H1 (cell line): ENCODE data around the gene LDB1. TPM values are rescaled to one million over a fixed set of nuclear protein-coding genes. Genes with fewer than 3 reads are reported as not detected.

Source experiments
- CTCF ChIA-PET: fragments of 300-600 bp; sonication (Branson Sonifier 250); formaldehyde crosslinking; loops from one replicate; lab custom pipeline; 2021; ENCODE audit not compliant: partially characterized antibody; lab: Charles Lee
- POLR2A ChIA-PET: fragments of 300-600 bp; sonication (Branson Sonifier 250); formaldehyde crosslinking; loops from one replicate; lab custom pipeline; 2021; ENCODE audit warnings: inconsistent platforms; ENCODE audit not compliant: partially characterized antibody; lab: Charles Lee
- DNase-seq, 2 experiments: peaks; one replicate each; pipeline versions ENCODE4 v3.0.0 to v3.0.0-alpha.2; 2010 to 2022; ENCODE audit warnings: low spot score in 2 of 2, low read depth in 1 of 2, mixed read lengths in 1 of 2
- FAIRE-seq: peaks from 2 replicates; lab custom pipeline; 2011; peaks lifted over from hg19 to GRCh38; lab: Jason Lieb, UNC
- H2AFZ ChIP-seq: 2 replicates; pipeline ENCODE4 v1.8.1; 2012; ENCODE audit warnings: low read length, inconsistent platforms
- H2AK5ac ChIP-seq: 2 replicates; pipeline ENCODE4 v1.6.1; 2013; ENCODE audit warnings: low read depth, low read length
- H2BK120ac ChIP-seq: replicated peaks from 2 replicates; pipeline ENCODE3; 2013; ENCODE audit warnings: low read depth, low read length, inconsistent platforms
- H2BK12ac ChIP-seq: 2 replicates; pipeline ENCODE4 v1.6.1; 2013; ENCODE audit warnings: low read depth, low read length
- H2BK15ac ChIP-seq: 2 replicates; pipeline ENCODE4 v1.6.1; 2013; ENCODE audit warnings: low read length
- H2BK20ac ChIP-seq: 2 replicates; pipeline ENCODE4 v1.6.1; 2013; ENCODE audit warnings: low read length
- H2BK5ac ChIP-seq: 2 replicates; pipeline ENCODE4 v1.6.1; 2013; ENCODE audit warnings: low read depth, low read length
- H3K14ac ChIP-seq: 2 replicates; pipeline ENCODE4 v1.6.1; 2013; ENCODE audit warnings: inconsistent platforms; ENCODE audit not compliant: insufficient read length
- H3K18ac ChIP-seq: 2 replicates; pipeline ENCODE4 v1.6.1; 2013; ENCODE audit warnings: low read length; ENCODE audit errors: extremely low read depth
- H3K23ac ChIP-seq: 2 replicates; pipeline ENCODE4 v1.6.1; 2013; ENCODE audit warnings: inconsistent platforms; ENCODE audit not compliant: insufficient read length
- H3K23me2 ChIP-seq: 2 replicates; pipeline ENCODE4 v1.6.1; 2013; ENCODE audit warnings: low read depth, low read length
- H3K27ac ChIP-seq: 2 replicates; pipeline ENCODE4 v1.6.1; 2011; ENCODE audit warnings: low read depth, low read length, inconsistent platforms
- H3K27me3 ChIP-seq, 4 experiments: replicated peaks in 1 of 4; 1 replicate in 1 of 4; 2 replicates in 3 of 4; pipeline versions ENCODE4 v1.6.1 to v1.8.1; 2011 to 2013; ENCODE audit warnings: low read length in 3 of 4, mild to moderate bottlenecking in 3 of 4, inconsistent platforms in 2 of 4, mixed read lengths in 2 of 4, moderate library complexity in 1 of 4; ENCODE audit not compliant: control insufficient read depth in 3 of 4, insufficient read depth in 3 of 4; ENCODE audit errors: extremely low read depth in 1 of 4
- H3K36me3 ChIP-seq, 4 experiments: 2 replicates each; pipeline versions ENCODE4 v1.6.1 to v1.8.1; 2011 to 2013; ENCODE audit warnings: mild to moderate bottlenecking in 4 of 4, low read length in 3 of 4, moderate library complexity in 2 of 4, control low read depth in 1 of 4, inconsistent platforms in 1 of 4; ENCODE audit not compliant: insufficient read depth in 4 of 4, control insufficient read depth in 2 of 4
- H3K4ac ChIP-seq: replicated peaks from 2 replicates; pipeline ENCODE3; 2013; ENCODE audit warnings: low read length, low read depth, mixed read lengths, inconsistent platforms; ENCODE audit not compliant: insufficient read length
- H3K4me1 ChIP-seq, 4 experiments: replicated peaks in 1 of 4; 1 replicate in 1 of 4; 2 replicates in 3 of 4; pipeline versions ENCODE4 v1.6.1 to v1.8.1; 2011 to 2013; ENCODE audit warnings: low read length in 3 of 4, inconsistent platforms in 2 of 4, mixed read lengths in 1 of 4; ENCODE audit not compliant: insufficient read depth in 4 of 4, control insufficient read depth in 3 of 4
- H3K4me2 ChIP-seq, 2 experiments: 2 replicates each; pipeline versions ENCODE4 v1.6.1 to v1.8.1; 2011 to 2013; ENCODE audit warnings: low read depth in 2 of 2, low read length in 2 of 2, control low read depth in 1 of 2, inconsistent platforms in 1 of 2, mild to moderate bottlenecking in 1 of 2; ENCODE audit not compliant: insufficient read depth in 1 of 2
- H3K4me3 ChIP-seq, 4 experiments: fragments of 200-600, 300-600 bp in 1 of 4; sonication (generic), shearing (Covaris generic), sonication (Bioruptor Twin) in 1 of 4; 2 replicates each; pipeline versions ENCODE4 v1.5.1 to v1.8.1; 2011 to 2016; ENCODE audit warnings: low read length in 4 of 4, low read depth in 3 of 4, control low read depth in 2 of 4, inconsistent platforms in 2 of 4, mild to moderate bottlenecking in 2 of 4, mixed read lengths in 1 of 4, moderate library complexity in 1 of 4; ENCODE audit not compliant: insufficient read depth in 2 of 4; ENCODE audit errors: extremely low read depth in 1 of 4
- H3K56ac ChIP-seq: replicated peaks from 2 replicates; pipeline ENCODE3; 2013; ENCODE audit warnings: low read depth, mild to moderate bottlenecking, mixed read lengths, low read length, inconsistent platforms; ENCODE audit not compliant: insufficient read length
- H3K79me1 ChIP-seq: 2 replicates; pipeline ENCODE4 v1.6.1; 2013; ENCODE audit warnings: low read depth, low read length, control low read depth
- H3K79me2 ChIP-seq, 2 experiments: 2 replicates each; pipeline versions ENCODE4 v1.6.1 to v1.8.1; 2012 to 2013; ENCODE audit warnings: low read length in 2 of 2, mild to moderate bottlenecking in 2 of 2, inconsistent platforms in 1 of 2; ENCODE audit not compliant: insufficient read depth in 2 of 2, control insufficient read depth in 1 of 2
- H3K9ac ChIP-seq, 4 experiments: replicated peaks in 1 of 4; 1 replicate in 1 of 4; 2 replicates in 3 of 4; pipeline versions ENCODE4 v1.6.1 to v1.8.1; 2011 to 2013; ENCODE audit warnings: low read depth in 3 of 4, low read length in 3 of 4, control low read depth in 2 of 4, mild to moderate bottlenecking in 2 of 4, moderate library complexity in 2 of 4, inconsistent platforms in 1 of 4; ENCODE audit errors: extremely low read depth in 1 of 4
- H3K9me3 ChIP-seq, 2 experiments: 2 replicates each; pipeline versions ENCODE4 v1.6.1 to v1.8.1; 2012 to 2013; ENCODE audit warnings: mild to moderate bottlenecking in 2 of 2, moderate library complexity in 2 of 2, control low read depth in 1 of 2, inconsistent platforms in 1 of 2, low read depth in 1 of 2, low read length in 1 of 2, mixed read lengths in 1 of 2; ENCODE audit not compliant: insufficient read depth in 2 of 2
- H4K20me1 ChIP-seq, 2 experiments: replicated peaks in 1 of 2; 2 replicates each; pipeline versions ENCODE3 to v1.8.1; 2011 to 2013; ENCODE audit warnings: inconsistent platforms in 2 of 2, low read length in 2 of 2, mild to moderate bottlenecking in 1 of 2; ENCODE audit not compliant: insufficient read depth in 2 of 2, control insufficient read depth in 1 of 2
- H4K5ac ChIP-seq: 2 replicates; pipeline ENCODE4 v1.6.1; 2013; ENCODE audit warnings: low read length, low read depth, mixed read lengths, inconsistent platforms; ENCODE audit not compliant: insufficient read length
- H4K8ac ChIP-seq: 2 replicates; pipeline ENCODE4 v1.8.0; 2013; ENCODE audit warnings: mild to moderate bottlenecking, moderate library complexity, low read length, inconsistent platforms; ENCODE audit not compliant: insufficient read depth; ENCODE audit errors: extremely low read depth
- H4K91ac ChIP-seq: replicated peaks from 2 replicates; pipeline ENCODE3; 2013; ENCODE audit warnings: low read length, mixed read lengths, inconsistent platforms; ENCODE audit not compliant: insufficient read length
- ASH2L ChIP-seq: fragments of 200-600, 300-600 bp; sonication (generic); IDR thresholded peaks from one replicate; pipeline ENCODE4 v1.7.1; 2017; ENCODE audit warnings: low read length
- GTF2F1 ChIP-seq: IDR thresholded peaks from 2 replicates; pipeline ENCODE4 v1.6.1; 2012; ENCODE audit warnings: low read depth, low read length, improper control_type of control experiment, borderline replicate concordance
- KDM4A ChIP-seq: IDR thresholded peaks from one replicate; pipeline ENCODE4 v1.7.1; 2012; ENCODE audit warnings: low read depth, mild to moderate bottlenecking, moderate library complexity, low read length, inconsistent platforms; ENCODE audit not compliant: severe bottlenecking
- MAX ChIP-seq: IDR thresholded peaks from 2 replicates; pipeline ENCODE4 v1.6.1; 2012; ENCODE audit warnings: inconsistent platforms
- POLR2A ChIP-seq, 2 experiments: IDR thresholded peaks; 1 replicate in 1 of 2; 2 replicates in 1 of 2; pipeline ENCODE4 v1.6.1; 2011; ENCODE audit warnings: low read depth in 2 of 2, low read length in 2 of 2, mild to moderate bottlenecking in 2 of 2; ENCODE audit errors: control extremely low read depth in 1 of 2
- RFX5 ChIP-seq: IDR thresholded peaks from 2 replicates; pipeline ENCODE4 v1.6.1; 2011; ENCODE audit warnings: low read depth, low read length, improper control_type of control experiment, borderline replicate concordance
- SAP30 ChIP-seq: fragments of 300-600 bp; sonication (generic); IDR thresholded peaks from 2 replicates; pipeline ENCODE4 v1.7.1; 2012; ENCODE audit warnings: low read length, moderate library complexity, mild to moderate bottlenecking, inconsistent platforms; ENCODE audit not compliant: insufficient read depth, insufficient replicate concordance
- SP1 ChIP-seq: IDR thresholded peaks from 2 replicates; pipeline ENCODE4 v1.6.1; 2011; ENCODE audit warnings: low read depth, low read length
- SRF ChIP-seq: IDR thresholded peaks from 2 replicates; pipeline ENCODE4 v1.6.1; 2011; ENCODE audit warnings: mild to moderate bottlenecking, low read depth, low read length, moderate library complexity
- TAF1 ChIP-seq: IDR thresholded peaks from 2 replicates; pipeline ENCODE4 v1.6.1; 2011; ENCODE audit warnings: mild to moderate bottlenecking, low read depth, low read length
- TBP ChIP-seq: IDR thresholded peaks from 2 replicates; pipeline ENCODE4 v1.6.1; 2011; ENCODE audit warnings: low read depth, low read length, improper control_type of control experiment
- TEAD4 ChIP-seq: IDR thresholded peaks from 2 replicates; pipeline ENCODE4 v1.6.1; 2012; ENCODE audit warnings: low read depth, low read length, inconsistent platforms, mixed read lengths
- WGBS, 2 experiments: shearing (Covaris generic) in 1 of 2; methylation state at CpG; one replicate each; pipeline versions ENCODE4 v1.1.6 to v1.1.7; 2013 to 2015; ENCODE audit warnings: low lambda C conversion rate in 2 of 2, mixed read lengths in 2 of 2, inconsistent platforms in 1 of 2, low coverage in 1 of 2, missing lambda C conversion rate in 1 of 2; ENCODE audit not compliant: insufficient replicate concordance in 2 of 2, insufficient coverage in 1 of 2, insufficient read length in 1 of 2; ENCODE audit errors: extremely low coverage in 1 of 2, missing lambda C conversion rate in 1 of 2; 5-methylcytosine and 5-hydroxymethylcytosine counted together
- polyA plus RNA-seq, 7 experiments: library from polyadenylated mRNA; depleted of rRNA in 3 of 7; stranded (reverse) in 5 of 7; unstranded in 2 of 7; fragments of >200 nt in 5 of 7; fragments of 200-250 nt in 2 of 7; gene quantifications; 1 replicate in 5 of 7; 2 replicates in 1 of 7; 4 replicates in 1 of 7; pipeline versions ENCODE4 v1.2.1 to v1.2.3, GENCODE V29; 2011 to 2013; ENCODE audit warnings: missing spikeins in 2 of 7, mixed read lengths in 2 of 7
- total RNA-seq: library from RNA; stranded (reverse); fragmentation: NEBNext Ultra II Directional; extraction: Animal tissue kit (Norgen Biotek cat#: 25700); gene quantifications from 2 replicates; pipeline ENCODE4 v1.2.1, GENCODE V29; 2021

The LDB1 gene
- total and polyA plus RNA-seq, 2 of the 8 experiments (the other 6 are each of a cell fraction or from before 2014, with no cell fraction given), result 88.4 to 138 TPM

GRCh38 chr10:102119417-102120141 is 589 bp downstream of the LDB1 start:
- H3K27me3 ChIP-seq, result no peaks in the 10 kb centered on the region
- no peaks in the 10 kb centered on the region for H3K36me3 ChIP-seq
- no peaks in the 10 kb centered on the region for H3K9me3 ChIP-seq
- peaks cover 21% of the 10 kb centered on the region for H3K23me2 ChIP-seq
- 0 out of 2 replicates have a peak overlapping the region, but pooled peaks have one; percentile 36 for H2BK20ac ChIP-seq
- H2BK15ac ChIP-seq, result no peak overlapping the region; the same call in 1 of the 2 replicates
- ChIA-PET CTCF (interaction anchor here (0.5 to 1.9 kb wide), 5 partner anchors 8 to 265 kb away, joined by 3 to 5 read pairs (median 4); no protein-coding TSS in a partner anchor), POLR2A (interaction anchor here (0.8 to 4.0 kb wide), 18 partner anchors 8 to 527 kb away, joined by 3 to 37 read pairs (median 4); partner anchors contain the start of genes ARMH3, NOLC1 and PPRC1)
- H2AK5ac ChIP-seq, result peak overlapping the region; percentile 78; the same call in 1 of the 2 replicates
- H3K27ac ChIP-seq, result peak overlapping the region; percentile 88
- no peak overlapping the region for H3K14ac ChIP-seq
- peak overlapping the region; percentile 65 to 94 for H3K4me2 ChIP-seq
- H3K18ac ChIP-seq, result peak overlapping the region; percentile 89
- 0 out of 2 replicates have a peak overlapping the region, but pooled peaks have one; percentile 84 for H2BK12ac ChIP-seq
- peak overlapping the region; percentile 79 for H4K91ac ChIP-seq
- H3K9ac ChIP-seq, result peak overlapping the region; percentile 71 to 84 (median 74)
- peaks cover 0 to 3% of the 10 kb centered on the region in 2 experiments for H4K20me1 ChIP-seq
- FAIRE-seq (no peak), DNase-seq (peak in 1 of 2 experiments; percentile 73)
- no peak overlapping the region for H2BK120ac ChIP-seq
- H3K79me2 ChIP-seq, result peaks cover 8 to 41% of the 10 kb centered on the region in 2 experiments
- peak overlapping the region; percentile 70 for H4K5ac ChIP-seq
- H3K4me3 ChIP-seq, result peak overlapping the region; percentile 80 to 93 (median 84)
- H2BK5ac ChIP-seq, result peak overlapping the region; percentile 98
- H3K79me1 ChIP-seq, result peaks cover 3% of the 10 kb centered on the region; the same call in 1 of the 2 replicates
- H3K4ac ChIP-seq, result no peak overlapping the region
- H3K56ac ChIP-seq, result peak overlapping the region; percentile 71
- peak overlapping the region; percentile 86 for H4K8ac ChIP-seq
- no peak overlapping the region for H2AFZ ChIP-seq
- WGBS, 2 experiments, result 4% methylated on average over 14 of the region's 22 CpGs; no CpG with 5 or more reads in 1 of the 2 experiments
- no peak overlapping the region for H3K23ac ChIP-seq
- H3K4me1 ChIP-seq, result peaks cover 22 to 53% (median 33%) of the 10 kb centered on the region in 4 experiments
- TF ChIP-seq TAF1 (peak; percentile 7; the same call in 1 of the 2 replicates), KDM4A (peak; percentile 15), TBP (0 out of 2 replicates have a peak, but pooled peaks have one; percentile 36), ASH2L (peak; percentile 6), RFX5 (peak; percentile 65; the same call in 1 of the 2 replicates), SAP30 (no peak), SRF (no peak), GTF2F1 (no peak), MAX (no peak), POLR2A (IDR thresholded peaks at IDR 0.05; ENCODE audit: control extremely low read depth in 1 of 2, low read depth in 2 of 2, low read length in 2 of 2) (peak in 1 of 2 experiments; percentile 56; a peak in 1 of 3 replicates), TEAD4 (peak; percentile 95), SP1 (peak; percentile 74)
